HG03439 (cell line): ENCODE measurements around the gene BOD1.
A peak's percentile ranks its signal among the peaks of the same experiment; 100 is the strongest.

Experiments
- ATAC-seq: cut with Tn5 transposase; IDR thresholded peaks from one replicate; pipeline ENCODE4 v1.9.1; 2021; ENCODE audit warnings: mild to moderate bottlenecking, moderate library complexity; ENCODE audit not compliant: unreplicated experiment

BOD1 gene

GRCh38 chr5:173616577-173617118 lies at the start of gene BOD1:
Gene BOD1, minus strand, starts transcription at chr5:173616650. Its CDS starts 214 bp downstream, at chr5:173616436.
- peak; percentile 95 for ATAC-seq

- ATAC-seq = no peak
Observed at GRCh38 chr5:173665326-173665725, 48.9 kb upstream of the BOD1 start.

- no peak for ATAC-seq
Observed at GRCh38 chr5:173664154-173664526, 47.7 kb upstream of the BOD1 start.

GRCh38 chr5:173663352-173664153 lies 47.1 kb upstream of the BOD1 start:
- ATAC-seq = no peak

- ATAC-seq = no peak
Observed at GRCh38 chr5:173662581-173663351, 46.3 kb upstream of the BOD1 start.

- no peak for ATAC-seq
Observed at GRCh38 chr5:173660481-173661280, 44.2 kb upstream of the BOD1 start.

- ATAC-seq = no peak
Observed at GRCh38 chr5:173659423-173659822, 43.0 kb upstream of the BOD1 start.

GRCh38 chr5:173657741-173658356 lies 41.4 kb upstream of the BOD1 start:
- ATAC-seq = no peak

GRCh38 chr5:173655196-173655797 lies 38.8 kb upstream of the BOD1 start:
- no peak for ATAC-seq

GRCh38 chr5:173653822-173654523 lies 37.5 kb upstream of the BOD1 start:
- no peak for ATAC-seq

GRCh38 chr5:173648308-173648866 lies 31.9 kb upstream of the BOD1 start:
- ATAC-seq = no peak

GRCh38 chr5:173646692-173647091 lies 30.2 kb upstream of the BOD1 start:
- no peak for ATAC-seq

GRCh38 chr5:173645890-173646574 lies 29.6 kb upstream of the BOD1 start:
- ATAC-seq = no peak

GRCh38 chr5:173645437-173645807 lies 29.0 kb upstream of the BOD1 start:
- no peak for ATAC-seq

GRCh38 chr5:173644673-173645436 lies 28.4 kb upstream of the BOD1 start:
- ATAC-seq = no peak

- peak; percentile 55 for ATAC-seq
Observed at GRCh38 chr5:173643964-173644363, 27.5 kb upstream of the BOD1 start.

GRCh38 chr5:173642895-173643481 lies 26.5 kb upstream of the BOD1 start:
- no peak for ATAC-seq
